ENCODE measurements around the gene GALNT8. TPM values are rescaled to one million over a fixed set of nuclear protein-coding genes. Genes with fewer than 3 reads are reported as not detected.

The GALNT8 gene
- total RNA-seq, 1 donor from 2014 or later: 0.67 TPM

- H3K36me3 ChIP-seq: no peaks in the 10 kb centered on the region
- H3K4me3 ChIP-seq: no peak overlapping the region
- DNase-seq (no peak), ATAC-seq (no peak)
- intact Hi-C loops (cut with DNase I): no loop called here
- H3K4me1 ChIP-seq: no peaks in the 10 kb centered on the region
- no peaks in the 10 kb centered on the region for H3K9me3 ChIP-seq
- H3K27ac ChIP-seq: no peak overlapping the region
- TF ChIP-seq CTCF (IDR thresholded peaks at IDR 0.05): no peak
- H3K27me3 ChIP-seq: peaks cover 5% of the 10 kb centered on the region
Measured at GRCh38 chr12:4796694-4797482, 76.7 kb downstream of the GALNT8 start.

GRCh38 chr12:4800555-4800954 lies 80.4 kb downstream of the GALNT8 start:
- H3K27me3 ChIP-seq: peaks cover 5% of the 10 kb centered on the region
- H3K27ac ChIP-seq: no peak overlapping the region
- no peak for ATAC-seq
- DNase-seq: no peak
- no peak for TF ChIP-seq CTCF (IDR thresholded peaks at IDR 0.05)
- H3K9me3 ChIP-seq: no peaks in the 10 kb centered on the region
- H3K4me1 ChIP-seq: no peaks in the 10 kb centered on the region
- H3K36me3 ChIP-seq: no peaks in the 10 kb centered on the region
- no peak overlapping the region for H3K4me3 ChIP-seq
- intact Hi-C loops (cut with DNase I): no loop called here

GRCh38 chr12:4802841-4803240 lies 82.6 kb downstream of the GALNT8 start:
- H3K27me3 ChIP-seq: peaks cover 5% of the 10 kb centered on the region
- intact Hi-C loops (cut with DNase I): no loop called here
- no peak overlapping the region for H3K4me3 ChIP-seq
- no peak for TF ChIP-seq CTCF (IDR thresholded peaks at IDR 0.05)
- no peaks in the 10 kb centered on the region for H3K9me3 ChIP-seq
- no peak overlapping the region for H3K27ac ChIP-seq
- H3K36me3 ChIP-seq: no peaks in the 10 kb centered on the region
- no peak for DNase-seq
- no peaks in the 10 kb centered on the region for H3K4me1 ChIP-seq
- no peak for ATAC-seq

GRCh38 chr12:4806439-4807115 lies 86.4 kb downstream of the GALNT8 start:
- no peak overlapping the region for H3K4me3 ChIP-seq
- no peaks in the 10 kb centered on the region for H3K36me3 ChIP-seq
- ATAC-seq (no peak), DNase-seq (no peak)
- no peak for TF ChIP-seq CTCF (IDR thresholded peaks at IDR 0.05)
- H3K27me3 ChIP-seq: peaks cover 35% of the 10 kb centered on the region
- no peaks in the 10 kb centered on the region for H3K4me1 ChIP-seq
- intact Hi-C loops (cut with DNase I): no loop called here
- no peak overlapping the region for H3K27ac ChIP-seq
- H3K9me3 ChIP-seq: no peaks in the 10 kb centered on the region

GRCh38 chr12:4807116-4807783 lies 87.0 kb downstream of the GALNT8 start:
- Histone ChIP-seq H3K36me3 (no peaks in the 10 kb centered on the region), H3K4me1 (no peaks in the 10 kb centered on the region), H3K4me3 (no peak overlapping the region), H3K27me3 (peaks cover 41% of the 10 kb centered on the region), H3K27ac (no peak overlapping the region), H3K9me3 (no peaks in the 10 kb centered on the region)
- no peak for DNase-seq
- TF ChIP-seq CTCF (IDR thresholded peaks at IDR 0.05): no peak
- ATAC-seq: no peak
- intact Hi-C loops (cut with DNase I): no loop called here
